H9 (cell line): ENCODE results near the gene OTOF. TPM values are rescaled to one million over a fixed set of nuclear protein-coding genes. Genes with fewer than 3 reads are reported as not detected.

Experiments used
- DNase-seq: peaks from one replicate; pipeline ENCODE4 v3.0.0-alpha.2; 2017
- H2AFZ ChIP-seq: one replicate; pipeline ENCODE4 v1.6.1; 2013; ENCODE audit warnings: mild to moderate bottlenecking, low read length, control low read depth, moderate library complexity
- H2AK5ac ChIP-seq: 2 replicates; pipeline ENCODE4 v1.6.1; 2013; ENCODE audit warnings: low read length, control low read depth, mixed read lengths; ENCODE audit not compliant: insufficient read length
- H2BK120ac ChIP-seq: one replicate; pipeline ENCODE4 v1.6.1; 2013; ENCODE audit warnings: low read depth, mild to moderate bottlenecking, low read length, control low read depth, inconsistent platforms; ENCODE audit not compliant: poor library complexity, severe bottlenecking
- H2BK12ac ChIP-seq: 2 replicates; pipeline ENCODE4 v1.6.1; 2013; ENCODE audit warnings: low read length, control low read depth, mixed read lengths, low read depth; ENCODE audit not compliant: insufficient read length
- H2BK15ac ChIP-seq: 2 replicates; pipeline ENCODE4 v1.6.1; 2013; ENCODE audit warnings: low read depth, low read length, control low read depth
- H2BK20ac ChIP-seq: one replicate; pipeline ENCODE4 v1.6.1; 2013; ENCODE audit warnings: low read depth, mild to moderate bottlenecking, low read length, control low read depth, inconsistent platforms; ENCODE audit not compliant: poor library complexity, severe bottlenecking
- H2BK5ac ChIP-seq: 2 replicates; pipeline ENCODE4 v1.6.1; 2013; ENCODE audit warnings: low read length, control low read depth, mixed read lengths; ENCODE audit not compliant: insufficient read length
- H3K14ac ChIP-seq: 2 replicates; pipeline ENCODE4 v1.6.1; 2013; ENCODE audit warnings: low read length, control low read depth; ENCODE audit not compliant: insufficient read depth
- H3K18ac ChIP-seq: 2 replicates; pipeline ENCODE4 v1.6.1; 2013; ENCODE audit warnings: low read depth, mild to moderate bottlenecking, mixed read lengths, low read length, control low read depth; ENCODE audit not compliant: insufficient read length
- H3K23ac ChIP-seq: 2 replicates; pipeline ENCODE4 v1.6.1; 2013; ENCODE audit warnings: low read length, control low read depth, mixed read lengths, low read depth; ENCODE audit not compliant: insufficient read length
- H3K23me2 ChIP-seq: 2 replicates; pipeline ENCODE4 v1.6.1; 2013; ENCODE audit warnings: low read depth, mild to moderate bottlenecking, mixed read lengths, low read length, control low read depth; ENCODE audit not compliant: insufficient read length, poor library complexity, severe bottlenecking
- H3K27ac ChIP-seq: 2 replicates; pipeline ENCODE4 v1.5.1; 2013; ENCODE audit warnings: low read length, control low read depth, mixed read lengths, low read depth; ENCODE audit not compliant: insufficient read length
- H3K27me3 ChIP-seq: 2 replicates; pipeline ENCODE4 v1.6.1; 2013; ENCODE audit warnings: low read length, control low read depth, inconsistent platforms; ENCODE audit not compliant: insufficient read depth
- H3K4ac ChIP-seq: 2 replicates; pipeline ENCODE4 v1.6.1; 2013; ENCODE audit warnings: low read depth, mild to moderate bottlenecking, control low read depth, inconsistent platforms, low read length, moderate library complexity
- H3K4me1 ChIP-seq: 2 replicates; pipeline ENCODE4 v1.6.1; 2013; ENCODE audit warnings: low read length, control low read depth, inconsistent platforms; ENCODE audit not compliant: insufficient read depth
- H3K4me2 ChIP-seq: 2 replicates; pipeline ENCODE4 v1.6.1; 2013; ENCODE audit warnings: low read length, control low read depth, mixed read lengths; ENCODE audit not compliant: insufficient read length, insufficient read depth
- H3K56ac ChIP-seq: 2 replicates; pipeline ENCODE4 v1.6.1; 2013; ENCODE audit warnings: low read depth, mild to moderate bottlenecking, mixed read lengths, low read length, control low read depth; ENCODE audit not compliant: insufficient read length
- H3K79me1 ChIP-seq: 2 replicates; pipeline ENCODE4 v1.6.1; 2013; ENCODE audit warnings: low read depth, mild to moderate bottlenecking, moderate library complexity, low read length, control low read depth, inconsistent platforms; ENCODE audit not compliant: insufficient read depth, poor library complexity, severe bottlenecking
- H3K79me2 ChIP-seq: 2 replicates; pipeline ENCODE4 v1.6.1; 2013; ENCODE audit warnings: low read length, control low read depth, inconsistent platforms; ENCODE audit not compliant: insufficient read depth
- H3K9ac ChIP-seq: 2 replicates; pipeline ENCODE4 v1.6.1; 2013; ENCODE audit warnings: low read length, control low read depth, mixed read lengths; ENCODE audit not compliant: insufficient read length; ENCODE audit errors: extremely low read depth
- H3K9me3 ChIP-seq: one replicate; pipeline ENCODE4 v1.6.1; 2013; ENCODE audit warnings: low read depth, low read length, inconsistent platforms; ENCODE audit not compliant: control insufficient read depth
- H3T11ph ChIP-seq: one replicate; pipeline ENCODE4 v1.6.1; 2013; ENCODE audit warnings: mild to moderate bottlenecking, low read length, control low read depth, inconsistent platforms
- H4K20me1 ChIP-seq: one replicate; pipeline ENCODE4 v1.6.1; 2013; ENCODE audit not compliant: control insufficient read depth, insufficient read length, insufficient read depth
- H4K5ac ChIP-seq: 2 replicates; pipeline ENCODE4 v1.6.1; 2013; ENCODE audit warnings: low read depth, mild to moderate bottlenecking, mixed read lengths, low read length, control low read depth; ENCODE audit not compliant: insufficient read length
- H4K8ac ChIP-seq: replicated peaks from 2 replicates; pipeline ENCODE4 v1.6.1; 2013; ENCODE audit warnings: low read length, control low read depth, mixed read lengths, low read depth; ENCODE audit not compliant: insufficient read length
- H4K91ac ChIP-seq: 2 replicates; pipeline ENCODE4 v1.6.1; 2013; ENCODE audit warnings: low read depth, mild to moderate bottlenecking, moderate library complexity, mixed read lengths, low read length, control low read depth; ENCODE audit not compliant: insufficient read length
- H3K27ac Mint-ChIP-seq, 3 experiments: 2 replicates in 2 of 3; 3 replicates in 1 of 3; pipeline ENCODE4 v1.8.0; 2020 to 2021; ENCODE audit warnings: mixed read lengths in 3 of 3, mild to moderate bottlenecking in 1 of 3, moderate library complexity in 1 of 3
- H3K27me3 Mint-ChIP-seq: 2 replicates; pipeline ENCODE4 v1.8.0; 2021; ENCODE audit warnings: low read depth, mild to moderate bottlenecking, moderate library complexity, mixed read lengths
- H3K36me3 Mint-ChIP-seq, 3 experiments: 2 replicates in 2 of 3; 3 replicates in 1 of 3; pipeline ENCODE4 v1.8.0; 2020 to 2021; ENCODE audit warnings: low read depth in 3 of 3, mixed read lengths in 3 of 3; ENCODE audit not compliant: insufficient read depth in 1 of 3
- H3K4me1 Mint-ChIP-seq, 2 experiments: 2 replicates each; pipeline ENCODE4 v1.8.0; 2020; ENCODE audit warnings: mixed read lengths in 2 of 2
- H3K4me3 Mint-ChIP-seq, 2 experiments: 2 replicates in 1 of 2; 3 replicates in 1 of 2; pipeline ENCODE4 v1.8.0; 2020 to 2021; ENCODE audit warnings: mild to moderate bottlenecking in 2 of 2, mixed read lengths in 2 of 2, moderate library complexity in 1 of 2
- H3K9me3 Mint-ChIP-seq, 2 experiments: 2 replicates in 1 of 2; 3 replicates in 1 of 2; pipeline ENCODE4 v1.8.0; 2020; ENCODE audit warnings: mild to moderate bottlenecking in 2 of 2, mixed read lengths in 2 of 2, moderate library complexity in 1 of 2
- CTCF ChIP-seq: fragments of 200-600 bp; sonication (generic); conservative IDR thresholded peaks from 3 replicates; pipeline ENCODE4 v1.8.0; 2021; ENCODE audit warnings: antibody characterized with exemption, mild to moderate bottlenecking
- WGBS: extraction: QIAGEN DNeasy Blood & Tissue Kit; methylation state at CpG from one replicate; pipeline ENCODE4 v1.1.7; 2013; ENCODE audit warnings: missing lambda C conversion rate, low lambda C conversion rate, mixed read lengths; ENCODE audit not compliant: insufficient read length; ENCODE audit errors: extremely low coverage; 5-methylcytosine and 5-hydroxymethylcytosine counted together
- total RNA-seq: library from RNA; stranded (reverse); gene quantifications from 2 replicates; pipeline ENCODE4 v1.2.1, GENCODE V29; 2021

OTOF gene
- total RNA-seq, 1 experiment from 2014 or later = 0.35 TPM

- no peak for DNase-seq
- no CpG with 5 or more reads among the region's 9 CpGs for whole genome bisulfite sequencing
- H2AFZ ChIP-seq = no peak overlapping the region
These were observed 29.3 kb downstream of the OTOF start for GRCh38 chr2:26448651-26449050.

More at GRCh38 chr2:26448651-26449050, 29.3 kb downstream of the OTOF start:
- Histone ChIP-seq H3K14ac (no peak overlapping the region; the same call in 1 of the 2 replicates), H3K9ac (no peak overlapping the region), H3K23me2 (no peaks in the 10 kb centered on the region), H3K79me1 (no peaks in the 10 kb centered on the region), H4K20me1 (no peaks in the 10 kb centered on the region), H3K27ac (no peak overlapping the region), H3K79me2 (no peaks in the 10 kb centered on the region), H3K23ac (no peak overlapping the region), H2BK12ac (no peak overlapping the region), H2BK5ac (no peak overlapping the region), H2BK15ac (no peak overlapping the region), H2AK5ac (no peak overlapping the region), H2BK120ac (no peak overlapping the region), H4K5ac (no peak overlapping the region), H3K18ac (no peak overlapping the region), H3K4ac (no peak overlapping the region), H4K91ac (no peak overlapping the region), H3K4me1 (no peaks in the 10 kb centered on the region), H3T11ph (no peak overlapping the region), H3K27me3 (no peaks in the 10 kb centered on the region), H2BK20ac (no peak overlapping the region), H3K56ac (no peak overlapping the region), H3K4me2 (no peak overlapping the region), H4K8ac (no peak overlapping the region), H3K9me3 (no peaks in the 10 kb centered on the region)
- no peak for TF ChIP-seq CTCF
- peaks cover 0 to 3% of the 10 kb centered on the region in 2 experiments; a peak in 1 of 5 replicates for H3K9me3 Mint-ChIP-seq
- peaks cover 0 to 2% (median 0%) of the 10 kb centered on the region in 3 experiments; a peak in 1 of 7 replicates for H3K36me3 Mint-ChIP-seq
- no peak overlapping the region for H3K27ac Mint-ChIP-seq
- H3K4me1 Mint-ChIP-seq = peaks cover 5 to 6% of the 10 kb centered on the region in 2 experiments; a peak in 3 of 4 replicates
- no peak overlapping the region for H3K4me3 Mint-ChIP-seq
- no peaks in the 10 kb centered on the region; the same call in none of the 2 replicates for H3K27me3 Mint-ChIP-seq
